ENCODE data around the gene VDAC2.
"Not testable (repeated sequence)": the region's sequence is repeated elsewhere in the genome, so short reads cannot be mapped to it uniquely, and the experiment has no call there.

The VDAC2 gene

GRCh38 chr10:75203046-75203620, 7.5 kb upstream of the VDAC2 start:
- H3K4me3 ChIP-seq (ENCODE audit: low read depth, low read length); H3K9me3 ChIP-seq (ENCODE audit: control insufficient read depth, insufficient read depth, low read depth, low read length); H3K27ac ChIP-seq (ENCODE audit: extremely low read depth, low read depth, low read length); H3K36me3 ChIP-seq (ENCODE audit: control insufficient read depth in 2 of 2, insufficient read depth in 1 of 2, low read length in 2 of 2); H3K4me1 ChIP-seq (ENCODE audit: control insufficient read depth, insufficient read depth, low read length): not testable (repeated sequence)
- ChIA-PET POLR2A (interaction anchor here (4.0 kb wide), 1 partner anchor 8 kb away, joined by 18 read pairs; the partner anchor contains the start of gene VDAC2), CTCF (interaction anchor here (1.0 to 1.2 kb wide), 2 partner anchors 15 to 42 kb away, joined by 5 to 6 read pairs; no protein-coding TSS in a partner anchor)
- 0 out of 2 replicates have a peak, but pooled peaks have one; percentile 9 for TF ChIP-seq ZBTB17 (tag by site-specific recombination; IDR thresholded peaks at IDR 0.05)
- TF ChIP-seq ZNF146 (tag by site-specific recombination; IDR thresholded peaks at IDR 0.05), result 0 out of 2 replicates have a peak, but pooled peaks have one; percentile 12
- peak; percentile 87 for TF ChIP-seq KLF1 (tag by site-specific recombination; IDR thresholded peaks at IDR 0.05)
- peak; percentile 57 for TF ChIP-seq KLF17 (tag by site-specific recombination; IDR thresholded peaks at IDR 0.05)
- peak; percentile 86 for TF ChIP-seq ZNF335 (tag by site-specific recombination; conservative IDR thresholded peaks at IDR 0.05)
- TF ChIP-seq WT1 (tag by site-specific recombination; IDR thresholded peaks at IDR 0.05), result peak; percentile 78

GRCh38 chr10:75203724-75204123, 6.9 kb upstream of the VDAC2 start:
- Histone ChIP-seq H3K4me1 (ENCODE audit: control insufficient read depth, insufficient read depth, low read length) (no peaks in the 10 kb centered on the region; the same call in 1 of the 2 replicates), H3K36me3 (ENCODE audit: control insufficient read depth in 2 of 2, insufficient read depth in 1 of 2, low read length in 2 of 2) (no peaks in the 10 kb centered on the region), H3K27ac (ENCODE audit: extremely low read depth, low read depth, low read length) (no peak overlapping the region), H3K9me3 (ENCODE audit: control insufficient read depth, insufficient read depth, low read depth, low read length) (no peaks in the 10 kb centered on the region), H3K4me3 (ENCODE audit: low read depth, low read length) (no peak overlapping the region)
- TF ChIP-seq ZBTB48 (tag by site-specific recombination; IDR thresholded peaks at IDR 0.05) (no peak), ZNF521 (tag by site-specific recombination; IDR thresholded peaks at IDR 0.05) (no peak), ZNF692 (tag by site-specific recombination; IDR thresholded peaks at IDR 0.05) (no peak), ZNF140 (tag by site-specific recombination; IDR thresholded peaks at IDR 0.05) (no peak)
- CTCF ChIA-PET, result interaction anchor here (1.0 to 1.5 kb wide), 2 partner anchors 15 to 42 kb away, joined by 6 read pairs; no protein-coding TSS in a partner anchor
- POLR2A ChIA-PET, result no interaction called here

- H3K9me3 ChIP-seq (ENCODE audit: control insufficient read depth, insufficient read depth, low read depth, low read length), result no peaks in the 10 kb centered on the region
- ChIA-PET CTCF (interaction anchor here (2.2 kb wide), 1 partner anchor 29 kb away, joined by 9 read pairs; the partner anchor contains the start of gene COMTD1), POLR2A (interaction anchor here (0.7 to 1.8 kb wide), 2 partner anchors 11 to 988 kb away, joined by 3 to 6 read pairs; no protein-coding TSS in a partner anchor)
- no peaks in the 10 kb centered on the region; the same call in 1 of the 2 replicates for H3K4me1 ChIP-seq (ENCODE audit: control insufficient read depth, insufficient read depth, low read length)
- TF ChIP-seq ZNF571 (tag by site-specific recombination; IDR thresholded peaks at IDR 0.05) (no peak), ZFHX2 (tag by site-specific recombination; conservative IDR thresholded peaks at IDR 0.05) (no peak), SCRT2 (tag by site-specific recombination; IDR thresholded peaks at IDR 0.05) (0 out of 2 replicates have a peak, but pooled peaks have one; percentile 56), ZNF548 (tag by site-specific recombination; IDR thresholded peaks at IDR 0.05) (no peak), ZNF121 (tag by site-specific recombination; IDR thresholded peaks at IDR 0.05) (0 out of 2 replicates have a peak, but pooled peaks have one; percentile 47)
- H3K4me3 ChIP-seq (ENCODE audit: low read depth, low read length), result no peak overlapping the region
- H3K36me3 ChIP-seq (ENCODE audit: control insufficient read depth in 2 of 2, insufficient read depth in 1 of 2, low read length in 2 of 2), result no peaks in the 10 kb centered on the region
- H3K27ac ChIP-seq (ENCODE audit: extremely low read depth, low read depth, low read length), result no peak overlapping the region
Observed at GRCh38 chr10:75205908-75206307, 4.7 kb upstream of the VDAC2 start.

- POLR2A ChIA-PET, result interaction anchor here (0.7 to 1.8 kb wide), 2 partner anchors 10 to 989 kb away, joined by 3 to 6 read pairs; no protein-coding TSS in a partner anchor
- CTCF ChIA-PET, result not testable (repeated sequence)
- TF ChIP-seq ZFHX2 (tag by site-specific recombination; conservative IDR thresholded peaks at IDR 0.05) (peak; percentile 92), ZNF362 (tag by site-specific recombination; IDR thresholded peaks at IDR 0.05) (peak; percentile 80; the same call in 1 of the 2 replicates), KLF1 (tag by site-specific recombination; IDR thresholded peaks at IDR 0.05) (peak; percentile 70), OSR2 (tag by site-specific recombination; IDR thresholded peaks at IDR 0.05) (peak; percentile 52), SP7 (tag by site-specific recombination; IDR thresholded peaks at IDR 0.05) (peak; percentile 60), EGR2 (tag by site-specific recombination; IDR thresholded peaks at IDR 0.05; ENCODE audit: low read depth) (peak; percentile 95), KLF8 (tag by site-specific recombination; IDR thresholded peaks at IDR 0.05) (peak; percentile 51; the same call in 1 of the 2 replicates), ZNF335 (tag by site-specific recombination; conservative IDR thresholded peaks at IDR 0.05) (peak; percentile 53)
Observed at GRCh38 chr10:75206638-75207037, 4.0 kb upstream of the VDAC2 start.

More at GRCh38 chr10:75206638-75207037, 4.0 kb upstream of the VDAC2 start:
- not testable (repeated sequence) for H3K9me3 ChIP-seq (ENCODE audit: control insufficient read depth, insufficient read depth, low read depth, low read length); H3K4me1 ChIP-seq (ENCODE audit: control insufficient read depth, insufficient read depth, low read length); H3K36me3 ChIP-seq (ENCODE audit: control insufficient read depth in 2 of 2, insufficient read depth in 1 of 2, low read length in 2 of 2); H3K27ac ChIP-seq (ENCODE audit: extremely low read depth, low read depth, low read length); H3K4me3 ChIP-seq (ENCODE audit: low read depth, low read length)
